ENCODE data around the gene RNF213. TPM values are rescaled to one million over a fixed set of nuclear protein-coding genes. Genes with fewer than 3 reads are reported as not detected.

RNF213 gene
- total RNA-seq, 1 experiment from 2014 or later = 71.4 TPM

DNA sequence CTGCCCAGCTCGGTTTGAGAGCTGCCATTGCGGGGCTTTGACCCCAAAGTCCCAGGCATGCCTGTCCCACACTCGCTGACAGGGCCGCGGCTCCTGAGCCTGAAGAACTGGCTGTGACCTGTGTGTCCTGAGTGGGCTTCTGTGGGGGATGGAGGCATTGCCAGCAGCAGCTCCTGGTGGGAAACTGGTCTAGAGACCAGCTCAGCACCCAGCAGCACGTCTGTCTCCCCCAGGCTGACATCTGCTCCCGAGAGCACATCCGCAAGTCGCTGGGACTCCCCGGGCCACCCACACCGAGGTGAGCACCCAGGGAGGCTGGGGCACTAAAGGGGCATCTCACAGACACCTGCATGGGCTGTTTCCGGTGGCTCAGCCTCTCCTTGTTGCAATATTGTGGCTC, 167.7 kb downstream of the RNF213 start:
- no TSS peak for BruUV-seq (replicated peaks)
- Histone ChIP-seq H3K9me2 (replicated peaks; ENCODE audit: low read length) (no peaks in the 10 kb centered on the region), H3K9ac (ENCODE audit: low read length) (no peak overlapping the region), H3K4me3 (ENCODE audit: low read length) (no peak overlapping the region), H3K4me2 (ENCODE audit: low read length) (no peak overlapping the region), H3F3A (ENCODE audit: low read length, unreplicated experiment) (no peaks in the 10 kb centered on the region), H3K27ac (ENCODE audit: low read length) (no peak overlapping the region), H3K27me3 (ENCODE audit: low read length) (no peaks in the 10 kb centered on the region), H3K79me2 (ENCODE audit: low read length) (no peaks in the 10 kb centered on the region), H3K9me3 (ENCODE audit: low read length) (no peaks in the 10 kb centered on the region), H4K20me1 (ENCODE audit: low read length) (no peaks in the 10 kb centered on the region), H3K4me1 (ENCODE audit: insufficient read depth, low read length) (no peaks in the 10 kb centered on the region; the same call in 1 of the 2 replicates), H3K36me3 (ENCODE audit: low read depth, low read length) (no peaks in the 10 kb centered on the region), H2AFZ (ENCODE audit: low read length) (no peak overlapping the region)
- CTCF ChIA-PET = no interaction called here
- TF ChIP-seq, protein P1, sequence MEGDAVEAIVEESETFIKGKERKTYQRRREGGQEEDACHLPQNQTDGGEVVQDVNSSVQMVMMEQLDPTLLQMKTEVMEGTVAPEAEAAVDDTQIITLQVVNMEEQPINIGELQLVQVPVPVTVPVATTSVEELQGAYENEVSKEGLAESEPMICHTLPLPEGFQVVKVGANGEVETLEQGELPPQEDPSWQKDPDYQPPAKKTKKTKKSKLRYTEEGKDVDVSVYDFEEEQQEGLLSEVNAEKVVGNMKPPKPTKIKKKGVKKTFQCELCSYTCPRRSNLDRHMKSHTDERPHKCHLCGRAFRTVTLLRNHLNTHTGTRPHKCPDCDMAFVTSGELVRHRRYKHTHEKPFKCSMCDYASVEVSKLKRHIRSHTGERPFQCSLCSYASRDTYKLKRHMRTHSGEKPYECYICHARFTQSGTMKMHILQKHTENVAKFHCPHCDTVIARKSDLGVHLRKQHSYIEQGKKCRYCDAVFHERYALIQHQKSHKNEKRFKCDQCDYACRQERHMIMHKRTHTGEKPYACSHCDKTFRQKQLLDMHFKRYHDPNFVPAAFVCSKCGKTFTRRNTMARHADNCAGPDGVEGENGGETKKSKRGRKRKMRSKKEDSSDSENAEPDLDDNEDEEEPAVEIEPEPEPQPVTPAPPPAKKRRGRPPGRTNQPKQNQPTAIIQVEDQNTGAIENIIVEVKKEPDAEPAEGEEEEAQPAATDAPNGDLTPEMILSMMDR (conservative IDR thresholded peaks at IDR 0.05; ENCODE audit: low read depth, low read length) = no peak
- TF ChIP-seq EZH2phosphoT487 (IDR thresholded peaks at IDR 0.05; ENCODE audit: borderline replicate concordance, low read length) (no peak), EZH2 (IDR thresholded peaks at IDR 0.05; ENCODE audit: low read length, unreplicated experiment) (no peak)
- POLR2A ChIA-PET (ENCODE audit: unreplicated experiment) = interaction anchor here (0.6 kb wide), 1 partner anchor 259 kb away, joined by 3 read pairs; no protein-coding TSS in a partner anchor
- intact Hi-C loops (cut with micrococcal nuclease) = loop anchor here (5.0 kb wide), 1 partner anchor 544 kb away; no protein-coding TSS in a partner anchor
- ATAC-seq (no peak), DNase-seq (no peak)

DNA sequence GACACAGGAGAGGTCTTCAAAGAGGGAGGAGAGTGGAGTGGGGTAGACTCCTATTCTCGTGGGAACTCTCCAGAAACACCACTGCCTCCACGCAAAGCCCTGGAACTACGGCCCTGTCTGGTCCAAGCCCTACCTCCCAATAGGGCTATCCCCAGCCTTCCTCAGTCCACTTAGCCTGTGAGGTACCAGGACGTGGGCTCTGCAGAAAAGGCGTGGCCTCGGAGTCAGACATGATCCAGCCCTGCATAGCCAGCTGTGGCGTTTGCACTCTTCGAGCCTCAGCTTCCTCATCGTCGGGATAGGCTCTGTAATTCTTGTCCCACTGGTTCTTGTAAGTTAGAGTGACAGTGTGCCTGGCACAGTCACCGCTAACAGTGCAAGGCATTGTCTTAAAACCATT, 168.1 kb downstream of the RNF213 start:
- TF ChIP-seq, protein P1 (conservative IDR thresholded peaks at IDR 0.05; ENCODE audit: low read depth, low read length) = no peak
- TF ChIP-seq EZH2phosphoT487 (IDR thresholded peaks at IDR 0.05; ENCODE audit: borderline replicate concordance, low read length) (no peak), EZH2 (IDR thresholded peaks at IDR 0.05; ENCODE audit: low read length, unreplicated experiment) (no peak)
- ChIA-PET POLR2A (ENCODE audit: unreplicated experiment) (interaction anchor here (0.6 kb wide), 1 partner anchor 259 kb away, joined by 3 read pairs; no protein-coding TSS in a partner anchor), CTCF (no interaction called here)
- BruUV-seq (replicated peaks) = no TSS peak
- DNase-seq = no peak
- no peaks in the 10 kb centered on the region; the same call in 1 of the 2 replicates for H3K4me1 ChIP-seq (ENCODE audit: insufficient read depth, low read length)
- H4K20me1 ChIP-seq (ENCODE audit: low read length) = no peaks in the 10 kb centered on the region
- no peak overlapping the region for H3K4me3 ChIP-seq (ENCODE audit: low read length)
- no peaks in the 10 kb centered on the region for H3K27me3 ChIP-seq (ENCODE audit: low read length)
- H3K9ac ChIP-seq (ENCODE audit: low read length) = no peak overlapping the region
- H3K9me3 ChIP-seq (ENCODE audit: low read length) = no peaks in the 10 kb centered on the region
- no peaks in the 10 kb centered on the region for H3F3A ChIP-seq (ENCODE audit: low read length, unreplicated experiment)
- H3K4me2 ChIP-seq (ENCODE audit: low read length) = no peak overlapping the region
- H3K27ac ChIP-seq (ENCODE audit: low read length) = no peak overlapping the region
- H3K36me3 ChIP-seq (ENCODE audit: low read depth, low read length) = no peaks in the 10 kb centered on the region
- H3K79me2 ChIP-seq (ENCODE audit: low read length) = no peaks in the 10 kb centered on the region
- no peaks in the 10 kb centered on the region for H3K9me2 ChIP-seq (replicated peaks; ENCODE audit: low read length)
- no peak overlapping the region for H2AFZ ChIP-seq (ENCODE audit: low read length)
- intact Hi-C loops (cut with micrococcal nuclease) = loop anchor here (5.0 kb wide), 1 partner anchor 544 kb away; no protein-coding TSS in a partner anchor
- no peak for ATAC-seq
